ENCODE data around the gene NCF2. TPM values are rescaled to one million over a fixed set of nuclear protein-coding genes. Genes with fewer than 3 reads are reported as not detected.

Gene NCF2
- total and polyA plus RNA-seq, 4 donors = 1.2 to 15.1 (median 7.5) TPM

DNA sequence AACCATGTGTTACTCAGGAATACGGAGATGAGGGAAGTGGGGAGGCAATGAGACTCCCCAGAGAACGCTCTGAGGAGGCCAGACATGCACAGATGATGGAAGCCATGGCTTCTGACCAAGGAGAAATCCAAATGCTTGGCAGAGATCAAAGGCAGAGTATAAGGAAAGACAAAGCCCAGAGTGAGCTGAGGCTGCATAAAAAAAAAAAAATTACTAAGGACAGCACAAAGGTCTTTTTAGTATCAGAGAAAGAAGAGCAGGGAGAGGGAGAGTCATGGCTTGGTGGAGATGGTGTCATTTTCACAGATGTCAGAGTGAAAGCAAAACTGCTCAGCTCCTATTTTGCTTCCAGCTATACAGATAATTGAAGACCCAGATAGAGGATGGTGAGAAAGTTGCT lies 8.1 kb upstream of the NCF2 start:
- 81% methylated on average over 2 of the region's 2 CpGs for WGBS

DNA sequence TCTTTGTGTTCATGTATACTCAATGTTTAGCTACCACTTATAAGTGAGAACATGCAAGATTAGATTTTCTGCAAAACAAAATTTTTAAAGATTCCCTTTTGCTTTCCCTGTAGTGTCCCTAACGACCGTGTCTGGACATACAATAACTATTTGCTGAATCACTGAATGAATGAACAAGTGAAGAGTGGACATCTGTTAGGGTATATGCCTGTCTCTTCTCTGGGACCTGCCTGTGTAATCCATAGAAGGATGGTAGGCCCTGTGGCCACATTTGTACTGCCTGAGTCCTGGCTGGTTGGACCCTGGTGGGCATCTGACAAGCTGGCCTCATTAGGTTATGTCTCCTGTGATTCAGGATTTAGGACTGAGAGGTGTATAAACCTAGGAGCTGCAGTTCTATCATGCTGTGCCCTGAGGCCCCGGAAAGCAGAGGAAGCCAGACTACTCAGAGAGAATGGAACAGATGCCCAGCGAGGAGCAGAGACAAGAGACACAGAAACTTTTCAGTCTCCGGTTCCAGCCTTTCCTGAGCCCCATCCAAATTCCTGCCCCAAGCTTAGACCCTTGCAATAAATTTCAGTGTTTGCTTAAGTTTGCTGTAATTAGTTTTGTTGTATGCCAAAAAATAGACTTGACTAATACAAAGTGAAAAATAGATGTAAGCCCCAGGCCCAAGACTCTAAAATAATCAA lies 7.5 kb upstream of the NCF2 start:
- Histone ChIP-seq H3K4me3 (ENCODE audit: low read depth in 1 of 3, low read length in 3 of 3) (no peak overlapping the region), H3K9ac (ENCODE audit: low read depth in 1 of 2, low read length in 2 of 2) (no peak overlapping the region), H3K27me3 (ENCODE audit: control insufficient read depth in 4 of 4, insufficient read depth in 4 of 4, low read length in 3 of 4) (no peaks in the 10 kb centered on the region), H3K27ac (ENCODE audit: low read depth in 1 of 2, low read length in 2 of 2) (no peak overlapping the region), H3K4me1 (ENCODE audit: control insufficient read depth in 4 of 4, insufficient read depth in 4 of 4, low read length in 3 of 4) (peaks cover 0 to 5% (median 0%) of the 10 kb centered on the region in 4 donors), H3K36me3 (ENCODE audit: control insufficient read depth in 4 of 4, insufficient read depth in 3 of 4, low read depth in 1 of 4, low read length in 3 of 4) (no peaks in the 10 kb centered on the region), H3K9me3 (ENCODE audit: control insufficient read depth in 4 of 4, low read length in 3 of 4) (no peaks in the 10 kb centered on the region)
- no peak for DNase-seq (ENCODE audit: low spot score)
- 84% methylated on average over 5 of the region's 5 CpGs for WGBS
- TF ChIP-seq, protein P1, sequence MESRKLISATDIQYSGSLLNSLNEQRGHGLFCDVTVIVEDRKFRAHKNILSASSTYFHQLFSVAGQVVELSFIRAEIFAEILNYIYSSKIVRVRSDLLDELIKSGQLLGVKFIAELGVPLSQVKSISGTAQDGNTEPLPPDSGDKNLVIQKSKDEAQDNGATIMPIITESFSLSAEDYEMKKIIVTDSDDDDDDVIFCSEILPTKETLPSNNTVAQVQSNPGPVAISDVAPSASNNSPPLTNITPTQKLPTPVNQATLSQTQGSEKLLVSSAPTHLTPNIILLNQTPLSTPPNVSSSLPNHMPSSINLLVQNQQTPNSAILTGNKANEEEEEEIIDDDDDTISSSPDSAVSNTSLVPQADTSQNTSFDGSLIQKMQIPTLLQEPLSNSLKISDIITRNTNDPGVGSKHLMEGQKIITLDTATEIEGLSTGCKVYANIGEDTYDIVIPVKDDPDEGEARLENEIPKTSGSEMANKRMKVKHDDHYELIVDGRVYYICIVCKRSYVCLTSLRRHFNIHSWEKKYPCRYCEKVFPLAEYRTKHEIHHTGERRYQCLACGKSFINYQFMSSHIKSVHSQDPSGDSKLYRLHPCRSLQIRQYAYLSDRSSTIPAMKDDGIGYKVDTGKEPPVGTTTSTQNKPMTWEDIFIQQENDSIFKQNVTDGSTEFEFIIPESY (IDR thresholded peaks at IDR 0.05) = no peak
- TF ChIP-seq EGR1 (IDR thresholded peaks at IDR 0.05; ENCODE audit: low read depth in 2 of 2) = no peak
- TF ChIP-seq, protein P2, sequence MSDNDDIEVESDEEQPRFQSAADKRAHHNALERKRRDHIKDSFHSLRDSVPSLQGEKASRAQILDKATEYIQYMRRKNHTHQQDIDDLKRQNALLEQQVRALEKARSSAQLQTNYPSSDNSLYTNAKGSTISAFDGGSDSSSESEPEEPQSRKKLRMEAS (IDR thresholded peaks at IDR 0.05) = no peak
- TF ChIP-seq SP1 (IDR thresholded peaks at IDR 0.05) = no peak
- TF ChIP-seq, protein P3, sequence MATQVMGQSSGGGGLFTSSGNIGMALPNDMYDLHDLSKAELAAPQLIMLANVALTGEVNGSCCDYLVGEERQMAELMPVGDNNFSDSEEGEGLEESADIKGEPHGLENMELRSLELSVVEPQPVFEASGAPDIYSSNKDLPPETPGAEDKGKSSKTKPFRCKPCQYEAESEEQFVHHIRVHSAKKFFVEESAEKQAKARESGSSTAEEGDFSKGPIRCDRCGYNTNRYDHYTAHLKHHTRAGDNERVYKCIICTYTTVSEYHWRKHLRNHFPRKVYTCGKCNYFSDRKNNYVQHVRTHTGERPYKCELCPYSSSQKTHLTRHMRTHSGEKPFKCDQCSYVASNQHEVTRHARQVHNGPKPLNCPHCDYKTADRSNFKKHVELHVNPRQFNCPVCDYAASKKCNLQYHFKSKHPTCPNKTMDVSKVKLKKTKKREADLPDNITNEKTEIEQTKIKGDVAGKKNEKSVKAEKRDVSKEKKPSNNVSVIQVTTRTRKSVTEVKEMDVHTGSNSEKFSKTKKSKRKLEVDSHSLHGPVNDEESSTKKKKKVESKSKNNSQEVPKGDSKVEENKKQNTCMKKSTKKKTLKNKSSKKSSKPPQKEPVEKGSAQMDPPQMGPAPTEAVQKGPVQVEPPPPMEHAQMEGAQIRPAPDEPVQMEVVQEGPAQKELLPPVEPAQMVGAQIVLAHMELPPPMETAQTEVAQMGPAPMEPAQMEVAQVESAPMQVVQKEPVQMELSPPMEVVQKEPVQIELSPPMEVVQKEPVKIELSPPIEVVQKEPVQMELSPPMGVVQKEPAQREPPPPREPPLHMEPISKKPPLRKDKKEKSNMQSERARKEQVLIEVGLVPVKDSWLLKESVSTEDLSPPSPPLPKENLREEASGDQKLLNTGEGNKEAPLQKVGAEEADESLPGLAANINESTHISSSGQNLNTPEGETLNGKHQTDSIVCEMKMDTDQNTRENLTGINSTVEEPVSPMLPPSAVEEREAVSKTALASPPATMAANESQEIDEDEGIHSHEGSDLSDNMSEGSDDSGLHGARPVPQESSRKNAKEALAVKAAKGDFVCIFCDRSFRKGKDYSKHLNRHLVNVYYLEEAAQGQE (IDR thresholded peaks at IDR 0.05) = no peak
- TF ChIP-seq FOXA1 (IDR thresholded peaks at IDR 0.05) = no peak
- TF ChIP-seq, protein P4, sequence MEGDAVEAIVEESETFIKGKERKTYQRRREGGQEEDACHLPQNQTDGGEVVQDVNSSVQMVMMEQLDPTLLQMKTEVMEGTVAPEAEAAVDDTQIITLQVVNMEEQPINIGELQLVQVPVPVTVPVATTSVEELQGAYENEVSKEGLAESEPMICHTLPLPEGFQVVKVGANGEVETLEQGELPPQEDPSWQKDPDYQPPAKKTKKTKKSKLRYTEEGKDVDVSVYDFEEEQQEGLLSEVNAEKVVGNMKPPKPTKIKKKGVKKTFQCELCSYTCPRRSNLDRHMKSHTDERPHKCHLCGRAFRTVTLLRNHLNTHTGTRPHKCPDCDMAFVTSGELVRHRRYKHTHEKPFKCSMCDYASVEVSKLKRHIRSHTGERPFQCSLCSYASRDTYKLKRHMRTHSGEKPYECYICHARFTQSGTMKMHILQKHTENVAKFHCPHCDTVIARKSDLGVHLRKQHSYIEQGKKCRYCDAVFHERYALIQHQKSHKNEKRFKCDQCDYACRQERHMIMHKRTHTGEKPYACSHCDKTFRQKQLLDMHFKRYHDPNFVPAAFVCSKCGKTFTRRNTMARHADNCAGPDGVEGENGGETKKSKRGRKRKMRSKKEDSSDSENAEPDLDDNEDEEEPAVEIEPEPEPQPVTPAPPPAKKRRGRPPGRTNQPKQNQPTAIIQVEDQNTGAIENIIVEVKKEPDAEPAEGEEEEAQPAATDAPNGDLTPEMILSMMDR (IDR thresholded peaks at IDR 0.05; ENCODE audit: low read depth, low read length, missing input control) = no peak
- no peak for TF ChIP-seq YY1 (IDR thresholded peaks at IDR 0.05)
- no peak for TF ChIP-seq FOXA2 (IDR thresholded peaks at IDR 0.05)
- TF ChIP-seq RXRA (IDR thresholded peaks at IDR 0.05) = no peak
- TF ChIP-seq RAD21 (IDR thresholded peaks at IDR 0.05) = no peak
- no peak for TF ChIP-seq NR2F2 (IDR thresholded peaks at IDR 0.05)
- no peak for TF ChIP-seq JUND (IDR thresholded peaks at IDR 0.05)

More for the DNA sequence above, 8.1 kb upstream of the NCF2 start:
- H3K27me3 ChIP-seq (ENCODE audit: control insufficient read depth in 4 of 4, insufficient read depth in 4 of 4, low read length in 3 of 4) = no peaks in the 10 kb centered on the region
- no peaks in the 10 kb centered on the region for H3K9me3 ChIP-seq (ENCODE audit: control insufficient read depth in 4 of 4, low read length in 3 of 4)
- no peak for DNase-seq (ENCODE audit: low spot score)
- no peak overlapping the region for H3K9ac ChIP-seq (ENCODE audit: low read depth in 1 of 2, low read length in 2 of 2)
- peaks cover 0 to 7% (median 0%) of the 10 kb centered on the region in 4 donors for H3K4me1 ChIP-seq (ENCODE audit: control insufficient read depth in 4 of 4, insufficient read depth in 4 of 4, low read length in 3 of 4)
- H3K27ac ChIP-seq (ENCODE audit: low read depth in 1 of 2, low read length in 2 of 2) = no peak overlapping the region
- H3K4me3 ChIP-seq (ENCODE audit: low read depth in 1 of 3, low read length in 3 of 3) = no peak overlapping the region
- TF ChIP-seq FOXA1 (IDR thresholded peaks at IDR 0.05) = no peak
- no peak for TF ChIP-seq GABPA (IDR thresholded peaks at IDR 0.05 in 1 of 2, conservative IDR thresholded peaks at IDR 0.05 in 1 of 2)
- TF ChIP-seq YY1 (IDR thresholded peaks at IDR 0.05) = no peak
- TF ChIP-seq, protein P4 (IDR thresholded peaks at IDR 0.05; ENCODE audit: low read depth, low read length, missing input control) = no peak
- no peak for TF ChIP-seq RAD21 (IDR thresholded peaks at IDR 0.05)
- no peak for TF ChIP-seq JUND (IDR thresholded peaks at IDR 0.05)
- no peaks in the 10 kb centered on the region for H3K36me3 ChIP-seq (ENCODE audit: control insufficient read depth in 4 of 4, insufficient read depth in 3 of 4, low read depth in 1 of 4, low read length in 3 of 4)
